ENCODE data around the gene PARD3B.

- TF ChIP-seq CTCF (IDR thresholded peaks at IDR 0.05; ENCODE audit: low read depth, low read length) (no peak), POLR2A (IDR thresholded peaks at IDR 0.05; ENCODE audit: extremely low read depth, insufficient read length) (no peak), MAX (IDR thresholded peaks at IDR 0.05; ENCODE audit: low read depth, low read length) (no peak), MYC (IDR thresholded peaks at IDR 0.05; ENCODE audit: low read depth, low read length) (no peak)
Observed at GRCh38 chr2:205156457-205156856, 611.2 kb downstream of the PARD3B start.
